ENCODE measurements around the gene MX2.
"Not testable (repeated sequence)": the region's sequence is repeated elsewhere in the genome, so short reads cannot be mapped to it uniquely, and the experiment has no call there.

MX2 gene

DNA sequence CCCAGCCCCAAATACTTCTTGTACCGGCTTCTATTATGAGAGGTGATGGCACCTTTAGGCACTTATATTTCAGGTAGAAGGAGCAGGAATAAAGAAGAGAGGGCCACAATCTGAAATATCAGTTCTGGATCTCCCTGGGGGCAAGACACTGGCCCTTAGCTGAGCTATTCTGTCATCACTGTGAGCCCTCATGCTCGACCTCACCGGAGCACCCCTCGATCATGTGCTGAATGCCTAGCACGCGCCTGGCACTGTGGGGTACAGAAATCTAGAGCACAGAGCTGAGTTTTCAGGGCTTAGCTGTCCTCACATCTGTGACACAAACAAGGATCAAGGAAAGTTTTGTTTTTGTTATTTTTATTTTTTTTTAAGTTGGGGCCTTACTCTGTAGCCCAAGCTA, 56.6 kb downstream of the MX2 start:
- no peak overlapping the region for H3K4me3 Mint-ChIP-seq
- CTCF ChIA-PET, result interaction anchor here (0.6 to 1.2 kb wide), 3 partner anchors 50 to 135 kb away, joined by 3 to 4 read pairs (median 3); no protein-coding TSS in a partner anchor
- peaks cover 12% of the 10 kb centered on the region for H3K36me3 Mint-ChIP-seq
- no peak overlapping the region for H3K27ac Mint-ChIP-seq
- DNase-seq, result no peak
- H3K27me3 Mint-ChIP-seq, result peaks cover 25% of the 10 kb centered on the region
- peaks cover 14% of the 10 kb centered on the region for H3K9me3 Mint-ChIP-seq
- peaks cover 52% of the 10 kb centered on the region for H3K4me1 Mint-ChIP-seq

DNA sequence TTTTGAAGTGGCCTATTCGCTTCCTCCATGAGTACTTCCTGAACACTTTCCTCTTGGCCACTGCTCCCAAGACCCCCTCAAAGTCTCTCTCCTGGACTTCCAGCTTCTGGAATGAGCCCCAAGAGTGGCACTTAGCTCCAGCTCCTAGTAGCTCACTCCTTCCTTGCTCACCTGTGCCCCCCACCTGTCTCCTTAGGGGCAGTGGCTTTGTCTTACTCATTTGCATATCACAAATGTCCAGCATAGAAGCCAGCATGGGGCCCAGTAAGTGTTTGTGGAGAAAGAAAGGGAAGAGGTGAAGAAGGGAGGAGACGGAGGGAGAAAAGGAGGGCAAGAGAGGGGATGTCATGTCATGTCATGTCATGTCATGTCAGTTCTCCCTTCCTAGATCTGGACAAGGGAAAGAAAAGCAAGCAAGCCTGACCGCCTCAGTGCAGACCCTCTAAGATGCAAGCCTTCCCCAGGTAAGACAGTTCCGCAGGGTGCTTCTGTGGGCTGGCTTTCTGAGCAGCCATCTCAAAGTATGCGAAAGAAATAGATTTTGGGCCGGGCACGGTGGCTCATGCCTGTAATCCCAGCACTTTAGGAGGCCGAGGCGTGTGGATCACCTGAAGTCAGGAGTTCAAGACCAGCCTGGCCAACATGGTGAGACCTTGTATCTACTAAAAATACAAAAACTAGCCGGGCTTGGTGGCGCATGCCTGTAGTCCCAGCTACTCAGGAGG, 57.3 kb downstream of the MX2 start:
- H3K4me1 Mint-ChIP-seq, result peaks cover 55% of the 10 kb centered on the region
- H3K27me3 Mint-ChIP-seq, result peaks cover 18% of the 10 kb centered on the region
- peaks cover 11% of the 10 kb centered on the region for H3K9me3 Mint-ChIP-seq
- CTCF ChIA-PET, result interaction anchor here (1.2 kb wide), 1 partner anchor 136 kb away, joined by 4 read pairs; no protein-coding TSS in a partner anchor
- H3K4me3 Mint-ChIP-seq, result peak overlapping the region; percentile 23
- peaks cover 14% of the 10 kb centered on the region for H3K36me3 Mint-ChIP-seq
- H3K27ac Mint-ChIP-seq, result peak overlapping the region; percentile 67
- no peak for DNase-seq

DNA sequence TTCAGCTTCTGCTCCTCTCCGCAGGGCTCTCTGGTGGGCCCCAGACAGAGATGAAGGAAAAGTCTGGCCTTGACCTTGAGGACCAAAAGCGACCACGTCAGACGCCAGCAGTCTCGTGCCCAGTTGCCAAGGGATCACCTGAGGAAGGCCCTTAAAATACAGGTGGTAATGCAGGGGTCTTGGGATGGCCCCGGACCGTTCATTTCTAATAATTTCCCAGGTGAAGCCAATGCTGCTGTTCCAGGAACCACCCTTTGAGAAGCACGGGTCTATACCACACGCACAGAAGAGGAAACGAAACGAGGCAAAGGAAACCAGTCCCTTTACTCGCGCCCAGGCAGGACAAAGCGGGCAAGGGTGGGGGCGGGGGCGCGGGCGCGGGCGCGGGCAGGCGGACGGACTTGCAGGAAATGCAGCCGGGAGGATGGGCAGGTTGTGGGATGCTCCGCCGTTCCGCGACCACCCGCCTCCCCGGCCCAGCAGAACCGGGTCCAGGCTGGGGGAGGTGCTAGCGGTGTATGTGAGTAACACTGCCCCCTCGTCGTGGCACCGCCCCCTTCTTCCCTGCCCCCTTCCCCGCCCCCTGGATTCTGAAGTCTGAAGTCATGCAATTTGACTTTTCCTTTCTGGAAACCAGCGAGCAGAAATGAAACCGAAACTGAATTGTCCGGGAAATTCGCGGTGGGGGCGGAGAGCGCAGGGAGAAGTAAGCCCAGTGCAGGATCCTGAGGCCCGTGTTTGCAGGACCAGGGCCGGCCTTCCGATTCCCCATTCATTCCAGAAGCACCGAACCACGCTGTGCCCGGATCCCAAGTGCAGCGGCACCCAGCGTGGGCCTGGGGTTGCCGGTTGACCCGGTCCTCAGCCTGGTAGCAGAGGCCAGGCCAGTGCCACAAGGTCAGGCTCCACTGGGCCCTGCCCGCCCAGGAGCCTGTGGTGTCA, 58.4 kb downstream of the MX2 start:
- H3K27me3 Mint-ChIP-seq, result peaks cover 7% of the 10 kb centered on the region
- peak overlapping the region; percentile 81 for H3K4me3 Mint-ChIP-seq
- H3K36me3 Mint-ChIP-seq, result peaks cover 13% of the 10 kb centered on the region
- peaks cover 9% of the 10 kb centered on the region for H3K9me3 Mint-ChIP-seq
- peak overlapping the region; percentile 88 for H3K27ac Mint-ChIP-seq
- CTCF ChIA-PET, result no interaction called here
- H3K4me1 Mint-ChIP-seq, result peaks cover 65% of the 10 kb centered on the region
- peak; percentile 72 for DNase-seq

DNA sequence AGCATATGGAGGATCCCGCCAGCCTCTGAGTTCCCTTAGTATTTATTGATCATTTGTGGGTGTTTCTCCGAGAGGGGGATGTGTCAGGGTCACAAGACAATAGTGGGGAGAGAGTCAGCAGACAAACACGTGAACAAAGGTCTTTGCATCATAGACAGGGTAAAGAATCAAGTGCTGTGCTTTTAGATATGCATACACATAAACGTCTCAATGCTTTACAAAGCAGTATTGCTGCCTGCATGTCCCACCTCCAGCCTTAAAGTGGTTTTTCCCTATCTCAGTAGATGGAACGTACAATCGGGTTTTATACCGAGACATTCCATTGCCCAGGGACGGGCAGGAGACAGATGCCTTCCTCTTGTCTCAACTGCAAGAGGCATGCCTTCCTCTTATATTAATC, 59.2 kb downstream of the MX2 start:
- H3K36me3 Mint-ChIP-seq, result peaks cover 14% of the 10 kb centered on the region
- H3K27ac Mint-ChIP-seq, result peak overlapping the region; percentile 88
- H3K4me3 Mint-ChIP-seq, result peak overlapping the region; percentile 81
- DNase-seq, H3K27me3 Mint-ChIP-seq, CTCF ChIA-PET, H3K9me3 Mint-ChIP-seq: not testable (repeated sequence)
- peaks cover 72% of the 10 kb centered on the region for H3K4me1 Mint-ChIP-seq

DNA sequence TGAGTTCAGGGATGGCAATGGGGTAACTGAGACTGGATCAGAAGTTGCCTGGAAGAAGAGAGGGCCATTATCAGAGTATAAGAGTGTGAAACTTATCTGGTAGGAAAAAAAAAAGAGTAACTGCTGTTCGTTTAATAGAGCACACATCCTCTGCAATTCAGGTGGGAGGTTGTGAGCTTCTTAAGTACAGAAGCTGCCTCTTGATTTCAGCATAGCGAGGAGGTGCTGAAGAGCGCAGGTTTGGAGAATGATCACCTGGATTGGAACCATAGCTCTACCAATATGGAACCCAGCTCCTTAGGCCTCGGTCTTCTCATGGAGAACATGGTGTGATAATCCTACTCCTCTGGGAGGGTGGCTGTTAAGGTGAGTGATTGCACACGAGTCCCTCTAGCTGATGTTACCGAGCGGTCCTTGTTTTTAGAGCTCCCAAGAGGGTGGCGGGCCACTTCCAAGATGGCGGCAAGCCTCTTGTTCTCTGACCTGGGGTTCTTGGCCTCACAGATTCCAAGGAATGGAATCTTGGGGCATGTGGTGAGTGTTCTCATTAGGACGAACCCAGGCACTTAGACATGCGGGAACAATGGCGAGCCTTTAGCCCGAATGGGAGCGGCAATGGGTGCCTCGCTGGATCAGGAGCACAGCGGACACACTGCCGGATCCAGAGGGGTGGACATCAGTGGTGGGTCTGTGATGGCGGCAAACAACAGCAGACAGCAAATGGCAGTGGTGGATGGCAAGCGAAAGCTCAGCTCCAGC, 60.9 kb downstream of the MX2 start:
- H3K36me3 Mint-ChIP-seq, result peaks cover 15% of the 10 kb centered on the region
- H3K9me3 Mint-ChIP-seq, result peaks cover 4% of the 10 kb centered on the region
- peak overlapping the region; percentile 55 for H3K27ac Mint-ChIP-seq
- peaks cover 3% of the 10 kb centered on the region for H3K27me3 Mint-ChIP-seq
- peaks cover 83% of the 10 kb centered on the region for H3K4me1 Mint-ChIP-seq
- DNase-seq, result no peak
- CTCF ChIA-PET, result interaction anchor here (0.7 to 2.2 kb wide), 6 partner anchors 8 to 140 kb away, joined by 3 to 8 read pairs (median 5); no protein-coding TSS in a partner anchor
- no peak overlapping the region for H3K4me3 Mint-ChIP-seq

DNA sequence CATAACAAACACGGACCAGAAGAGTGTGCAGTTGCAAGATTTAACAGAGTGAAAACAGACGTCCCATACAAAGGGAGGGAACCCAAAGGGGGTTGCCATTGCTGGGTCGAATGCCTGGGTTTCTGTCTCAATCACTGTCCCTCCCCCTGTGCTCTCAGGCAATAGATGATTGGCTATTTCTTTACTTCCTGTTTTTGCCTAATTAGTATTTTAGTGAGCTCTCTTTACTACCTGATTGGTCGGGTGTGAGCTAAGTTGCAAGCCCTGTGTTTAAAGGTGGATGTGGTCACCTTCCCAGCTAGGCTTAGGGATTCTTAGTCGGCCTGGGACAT, 61.4 kb downstream of the MX2 start:
- not testable (repeated sequence) for DNase-seq, H3K4me3 Mint-ChIP-seq, H3K27me3 Mint-ChIP-seq, H3K9me3 Mint-ChIP-seq
- CTCF ChIA-PET, result interaction anchor here (0.7 to 2.2 kb wide), 6 partner anchors 9 to 140 kb away, joined by 3 to 8 read pairs (median 5); no protein-coding TSS in a partner anchor
- Mint-ChIP-seq H3K36me3 (peaks cover 20% of the 10 kb centered on the region), H3K27ac (peak overlapping the region; percentile 72), H3K4me1 (peaks cover 88% of the 10 kb centered on the region)

DNA sequence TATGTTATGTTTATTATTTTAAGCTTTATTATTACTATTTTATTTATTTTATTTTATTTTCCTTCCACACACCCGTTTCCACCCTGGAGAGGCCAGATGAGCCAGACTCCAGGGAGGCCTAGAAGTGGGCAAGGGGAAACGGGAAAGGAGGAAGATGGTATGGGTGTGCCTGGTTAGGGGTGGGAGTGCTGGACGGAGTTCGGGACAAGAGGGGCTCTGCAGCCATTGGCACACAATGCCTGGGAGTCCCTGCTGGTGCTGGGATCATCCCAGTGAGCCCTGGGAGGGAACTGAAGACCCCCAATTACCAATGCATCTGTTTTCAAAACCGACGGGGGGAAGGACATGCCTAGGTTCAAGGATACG, 63.7 kb downstream of the MX2 start:
- no peak for DNase-seq
- Mint-ChIP-seq H3K27ac (peak overlapping the region; percentile 98), H3K27me3 (peaks cover 3% of the 10 kb centered on the region), H3K4me3 (peak overlapping the region; percentile 95), H3K36me3 (peaks cover 39% of the 10 kb centered on the region), H3K4me1 (peaks cover 89% of the 10 kb centered on the region), H3K9me3 (no peaks in the 10 kb centered on the region)
- CTCF ChIA-PET, result interaction anchor here (3.5 kb wide), 1 partner anchor 142 kb away, joined by 9 read pairs; no protein-coding TSS in a partner anchor

DNA sequence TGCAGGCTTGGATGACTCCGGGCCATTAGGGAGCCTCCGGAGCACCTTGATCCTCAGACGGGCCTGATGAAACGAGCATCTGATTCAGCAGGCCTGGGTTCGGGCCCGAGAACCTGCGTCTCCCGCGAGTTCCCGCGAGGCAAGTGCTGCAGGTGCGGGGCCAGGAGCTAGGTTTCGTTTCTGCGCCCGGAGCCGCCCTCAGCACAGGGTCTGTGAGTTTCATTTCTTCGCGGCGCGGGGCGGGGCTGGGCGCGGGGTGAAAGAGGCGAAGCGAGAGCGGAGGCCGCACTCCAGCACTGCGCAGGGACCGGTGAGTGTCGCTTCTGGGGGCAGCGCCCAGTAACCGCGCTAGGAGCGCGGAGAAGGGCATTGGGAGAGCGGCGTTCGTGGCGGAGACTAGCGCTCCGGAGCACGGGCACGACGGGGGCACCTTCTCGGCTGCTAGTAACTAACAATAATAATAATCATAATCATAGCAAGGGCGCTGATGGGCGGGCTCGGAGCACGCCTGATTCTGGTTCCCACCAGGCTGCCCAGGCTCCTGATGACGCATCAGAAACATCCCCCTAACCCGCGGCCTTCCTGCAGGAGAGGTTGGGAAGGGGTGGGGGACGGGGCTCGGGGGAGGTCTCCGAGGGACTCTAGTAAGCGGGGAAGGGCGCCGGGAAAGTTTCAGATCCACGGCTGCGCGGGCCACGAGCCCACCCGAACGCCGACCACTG, 64.3 kb downstream of the MX2 start, which contains the start of gene MX1:
TSS of gene MX1 (plus strand) at position 286 of the 722 bp plus-strand sequence. CDS start 5,832 bp downstream, outside the sequence.
- peak; percentile 96 for DNase-seq
- CTCF ChIA-PET, result interaction anchor here (1.2 to 3.5 kb wide), 3 partner anchors 56 to 143 kb away, joined by 3 to 9 read pairs (median 4); partner anchors contain the start of gene MX2
- Mint-ChIP-seq H3K9me3 (no peaks in the 10 kb centered on the region), H3K4me1 (peaks cover 84% of the 10 kb centered on the region), H3K4me3 (peak within 1 kb of the TSS; percentile 95), H3K27me3 (peaks cover 3% of the 10 kb centered on the region), H3K36me3 (peaks cover 43% of the 10 kb centered on the region), H3K27ac (peak within 1 kb of the TSS; percentile 98)

DNA sequence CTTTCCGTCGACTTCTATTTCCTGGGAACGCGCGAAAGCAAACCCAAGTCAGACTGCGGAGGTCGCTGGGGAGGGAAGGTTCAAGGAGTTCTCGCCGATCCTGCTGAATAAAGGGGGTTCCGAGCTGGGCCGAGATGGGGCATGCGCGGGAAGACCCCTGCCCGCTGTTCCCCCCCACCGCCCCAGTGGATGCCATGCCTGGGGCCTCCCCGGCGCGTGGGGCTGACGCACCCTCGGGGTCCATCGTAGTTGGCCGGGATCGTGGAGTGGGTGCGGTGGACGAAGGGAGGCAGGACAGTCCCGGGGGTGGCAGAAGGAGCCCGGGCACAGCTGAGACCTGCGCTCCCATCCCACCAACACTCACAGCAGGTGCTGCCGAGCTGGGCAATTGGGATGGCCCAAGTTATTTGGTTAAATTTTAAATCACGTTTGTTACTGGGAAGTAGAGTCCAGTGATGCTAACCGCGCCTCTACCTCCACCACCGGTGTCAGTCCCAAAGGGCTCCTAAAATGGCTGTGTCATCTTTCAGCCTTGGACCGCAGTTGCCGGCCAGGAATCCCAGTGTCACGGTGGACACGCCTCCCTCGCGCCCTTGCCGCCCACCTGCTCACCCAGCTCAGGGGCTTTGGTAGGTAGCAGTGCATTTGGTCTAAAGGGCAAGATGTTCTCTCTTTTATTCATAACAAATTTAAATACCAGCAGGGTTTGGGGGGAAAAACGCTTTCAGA, 65.0 kb downstream of the MX2 start:
- H3K4me1 Mint-ChIP-seq, result peaks cover 79% of the 10 kb centered on the region
- peaks cover 3% of the 10 kb centered on the region for H3K27me3 Mint-ChIP-seq
- peak; percentile 42 for DNase-seq
- CTCF ChIA-PET, result interaction anchor here (1.0 to 3.5 kb wide), 4 partner anchors 57 to 258 kb away, joined by 3 to 9 read pairs (median 4); partner anchors contain the start of gene MX2
- H3K9me3 Mint-ChIP-seq, result no peaks in the 10 kb centered on the region
- H3K36me3 Mint-ChIP-seq, result peaks cover 48% of the 10 kb centered on the region
- peak overlapping the region; percentile 98 for H3K27ac Mint-ChIP-seq
- peak overlapping the region; percentile 95 for H3K4me3 Mint-ChIP-seq

DNA sequence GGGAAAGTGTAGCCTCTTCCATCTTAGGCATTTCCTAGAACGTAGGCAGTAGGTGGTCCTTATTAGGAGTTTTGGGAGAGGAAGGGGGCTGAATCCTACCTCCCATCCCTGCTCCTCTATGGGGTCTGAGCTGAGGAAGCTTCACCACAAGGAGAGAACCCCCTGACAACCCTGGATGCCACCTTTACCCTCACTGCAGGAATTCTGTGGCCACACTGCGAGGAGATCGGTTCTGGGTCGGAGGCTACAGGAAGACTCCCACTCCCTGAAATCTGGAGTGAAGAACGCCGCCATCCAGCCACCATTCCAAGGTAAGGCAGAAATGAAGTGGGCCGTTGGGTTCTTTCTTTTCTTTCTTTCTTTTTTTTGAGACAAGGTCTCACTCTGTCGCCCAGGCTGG, 65.7 kb downstream of the MX2 start:
- H3K27ac Mint-ChIP-seq, result peak overlapping the region; percentile 98
- peaks cover 78% of the 10 kb centered on the region for H3K4me1 Mint-ChIP-seq
- CTCF ChIA-PET, result interaction anchor here (1.0 to 3.5 kb wide), 3 partner anchors 58 to 258 kb away, joined by 3 to 9 read pairs (median 4); no protein-coding TSS in a partner anchor
- H3K4me3 Mint-ChIP-seq, result peak overlapping the region; percentile 95
- H3K36me3 Mint-ChIP-seq, result peaks cover 53% of the 10 kb centered on the region
- no peak for DNase-seq
- no peaks in the 10 kb centered on the region for H3K9me3 Mint-ChIP-seq
- H3K27me3 Mint-ChIP-seq, result peaks cover 3% of the 10 kb centered on the region

DNA sequence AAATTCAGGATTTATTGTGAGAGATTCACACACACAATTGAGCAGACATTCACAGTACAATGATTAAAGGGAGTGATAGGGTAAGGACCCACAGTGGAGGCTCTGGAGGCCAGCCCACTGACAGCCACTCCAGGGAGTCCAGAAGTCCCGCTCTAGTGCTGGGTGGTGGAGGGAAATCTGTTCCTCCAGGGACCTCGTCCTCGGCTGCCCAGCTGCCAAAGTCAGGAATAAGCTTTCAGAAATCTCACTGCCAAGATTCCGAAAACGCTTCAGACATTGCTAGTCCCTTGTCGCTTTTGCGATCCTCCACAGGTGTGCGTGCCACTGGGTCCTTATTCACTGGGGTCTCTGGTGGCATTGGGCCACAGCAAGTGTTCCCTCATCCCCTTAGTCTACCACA, 66.5 kb downstream of the MX2 start:
- H3K36me3 Mint-ChIP-seq, result peaks cover 60% of the 10 kb centered on the region
- no peaks in the 10 kb centered on the region for H3K9me3 Mint-ChIP-seq
- H3K27ac Mint-ChIP-seq, result peak overlapping the region; percentile 98
- H3K27me3 Mint-ChIP-seq, result peaks cover 3% of the 10 kb centered on the region
- CTCF ChIA-PET, result interaction anchor here (3.5 kb wide), 1 partner anchor 145 kb away, joined by 9 read pairs; no protein-coding TSS in a partner anchor
- peaks cover 78% of the 10 kb centered on the region for H3K4me1 Mint-ChIP-seq
- peak overlapping the region; percentile 95 for H3K4me3 Mint-ChIP-seq
- no peak for DNase-seq

DNA sequence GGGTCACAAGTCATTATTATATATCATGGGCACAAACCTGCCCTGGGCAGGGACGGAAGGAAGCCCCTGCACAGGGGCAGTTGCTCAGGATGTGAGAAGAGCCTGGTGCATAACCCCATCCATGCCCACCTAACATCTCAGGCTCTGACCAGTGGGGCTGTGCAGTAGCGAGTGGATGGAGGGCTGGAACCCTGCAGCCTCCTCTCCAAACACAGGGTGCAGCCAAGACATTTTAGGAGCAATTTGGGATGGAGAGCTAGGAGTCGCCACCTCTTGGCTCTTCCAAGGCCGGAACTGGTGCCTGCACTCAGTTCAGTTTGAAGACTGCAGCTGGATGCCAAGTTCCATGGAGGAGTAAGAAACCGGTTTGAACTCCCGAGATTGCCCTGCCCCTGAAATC, 67.0 kb downstream of the MX2 start:
- H3K36me3 Mint-ChIP-seq, result peaks cover 63% of the 10 kb centered on the region
- CTCF ChIA-PET, result interaction anchor here (0.8 to 1.8 kb wide), 3 partner anchors 15 to 146 kb away, joined by 3 to 6 read pairs (median 3); no protein-coding TSS in a partner anchor
- peaks cover 75% of the 10 kb centered on the region for H3K4me1 Mint-ChIP-seq
- no peak overlapping the region for H3K4me3 Mint-ChIP-seq
- peaks cover 3% of the 10 kb centered on the region for H3K9me3 Mint-ChIP-seq
- peak overlapping the region; percentile 53 for H3K27ac Mint-ChIP-seq
- no peak for DNase-seq
- peaks cover 3% of the 10 kb centered on the region for H3K27me3 Mint-ChIP-seq

Data from activated naive CD4-positive, alpha-beta T cell treated with anti-CD3 and anti-CD28 coated beads, Interleukin-2, amount 10 ng/mL, durations not matched to agents 7 days and 5 days (primary cell).